OCI-LY7 (cell line): ENCODE data around the gene SLC25A26.

ENCODE experiments used
- EZH2phosphoT487 ChIP-seq: fragments of 200-600 bp; sonication (generic); IDR thresholded peaks from 2 replicates; pipeline ENCODE4 v1.6.1; 2018; ENCODE audit warnings: low read depth, borderline replicate concordance, mild to moderate bottlenecking, mixed run types, antibody characterized with exemption, low read length, moderate library complexity, mixed read lengths
- TF ChIP-seq, protein P1 (sequence below): fragments of 200-600 bp; sonication (generic); conservative IDR thresholded peaks from 2 replicates; pipeline ENCODE4 v1.5.1; 2014; ENCODE audit warnings: mild to moderate bottlenecking, antibody characterized with exemption, low read length, moderate library complexity, mixed read lengths

DNA sequence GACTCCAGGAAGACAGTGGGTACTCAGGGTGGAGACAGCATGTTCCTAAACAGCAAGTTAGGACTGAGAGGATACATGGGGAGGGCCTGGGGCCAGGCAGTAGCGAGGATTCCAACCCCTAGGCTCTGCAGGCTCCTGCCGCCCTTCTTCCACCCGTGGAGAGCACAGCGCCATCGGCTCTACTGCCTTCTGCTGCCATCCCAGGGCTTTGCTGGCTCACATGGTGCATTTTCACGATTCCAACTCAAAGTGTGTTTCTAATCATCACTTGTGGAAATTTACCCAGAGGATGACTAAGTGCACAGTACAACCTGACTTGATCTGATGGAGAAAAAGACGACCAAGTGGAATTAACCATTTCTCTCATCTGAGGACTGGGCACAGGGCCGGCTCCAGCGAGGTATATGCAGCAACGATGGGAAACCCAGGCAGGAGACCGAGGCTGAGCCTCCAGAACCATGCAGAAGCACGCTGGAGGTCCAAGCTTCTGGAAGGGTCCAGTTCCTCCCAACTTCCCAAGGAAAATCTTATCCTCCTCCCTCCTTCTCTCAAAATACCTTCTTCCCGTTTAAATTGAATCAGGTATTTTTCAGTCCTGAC is 175.5 kb downstream of the SLC25A26 start:
- no peak for TF ChIP-seq EZH2phosphoT487
- TF ChIP-seq, protein P1, sequence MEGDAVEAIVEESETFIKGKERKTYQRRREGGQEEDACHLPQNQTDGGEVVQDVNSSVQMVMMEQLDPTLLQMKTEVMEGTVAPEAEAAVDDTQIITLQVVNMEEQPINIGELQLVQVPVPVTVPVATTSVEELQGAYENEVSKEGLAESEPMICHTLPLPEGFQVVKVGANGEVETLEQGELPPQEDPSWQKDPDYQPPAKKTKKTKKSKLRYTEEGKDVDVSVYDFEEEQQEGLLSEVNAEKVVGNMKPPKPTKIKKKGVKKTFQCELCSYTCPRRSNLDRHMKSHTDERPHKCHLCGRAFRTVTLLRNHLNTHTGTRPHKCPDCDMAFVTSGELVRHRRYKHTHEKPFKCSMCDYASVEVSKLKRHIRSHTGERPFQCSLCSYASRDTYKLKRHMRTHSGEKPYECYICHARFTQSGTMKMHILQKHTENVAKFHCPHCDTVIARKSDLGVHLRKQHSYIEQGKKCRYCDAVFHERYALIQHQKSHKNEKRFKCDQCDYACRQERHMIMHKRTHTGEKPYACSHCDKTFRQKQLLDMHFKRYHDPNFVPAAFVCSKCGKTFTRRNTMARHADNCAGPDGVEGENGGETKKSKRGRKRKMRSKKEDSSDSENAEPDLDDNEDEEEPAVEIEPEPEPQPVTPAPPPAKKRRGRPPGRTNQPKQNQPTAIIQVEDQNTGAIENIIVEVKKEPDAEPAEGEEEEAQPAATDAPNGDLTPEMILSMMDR = no peak
